Suppressor macrophage (primary cell): Measurements from ENCODE around the gene REPIN1.
A peak's percentile ranks its signal among the peaks of the same experiment; 100 is the strongest.
"Not testable (repeated sequence)": the region's sequence is repeated elsewhere in the genome, so short reads cannot be mapped to it uniquely, and the experiment has no call there.

Experiments
- DNase-seq, 4 experiments: peaks; one replicate each; pipeline ENCODE4 v3.0.0-alpha.2; 2020 to 2022

The REPIN1 gene

GRCh38 chr7:150376560-150376959, 7.9 kb downstream of the REPIN1 start:
- no peak for DNase-seq

- peak; percentile 48 to 63 (median 62) for DNase-seq
These were observed 8.6 kb downstream of the REPIN1 start for GRCh38 chr7:150377196-150377595.

GRCh38 chr7:150377635-150378034, 9.0 kb downstream of the REPIN1 start:
- no peak for DNase-seq

- DNase-seq = peak; percentile 32 to 65 (median 49)
These were observed 9.7 kb downstream of the REPIN1 start for GRCh38 chr7:150378115-150378852.

- peak; percentile 96 to 99 (median 98) for DNase-seq
These were observed 10.3 kb downstream of the REPIN1 start, which contains the start of gene ZNF775 for GRCh38 chr7:150378853-150379440. ZNF775 (plus strand) TSS chr7:150379330; CDS start chr7:150388471, 9,141 bp downstream.

- DNase-seq = peak; percentile 14 to 54 (median 30)
These were observed 11.1 kb downstream of the REPIN1 start for GRCh38 chr7:150379441-150380379.

GRCh38 chr7:150380463-150380862, 11.8 kb downstream of the REPIN1 start:
- DNase-seq = no peak

GRCh38 chr7:150381096-150381495, 12.5 kb downstream of the REPIN1 start:
- no peak for DNase-seq

GRCh38 chr7:150381785-150382122, 13.1 kb downstream of the REPIN1 start:
- DNase-seq = no peak

GRCh38 chr7:150382123-150382843, 13.7 kb downstream of the REPIN1 start:
- no peak for DNase-seq

GRCh38 chr7:150382844-150383225, 14.2 kb downstream of the REPIN1 start:
- DNase-seq = no peak

- DNase-seq = no peak
These were observed 15.2 kb downstream of the REPIN1 start for GRCh38 chr7:150383710-150384397.

- peak; percentile 28 to 73 (median 64) for DNase-seq
These were observed 16.0 kb downstream of the REPIN1 start for GRCh38 chr7:150384406-150385301.

- DNase-seq = no peak
These were observed 16.7 kb downstream of the REPIN1 start for GRCh38 chr7:150385302-150385723.

- not testable (repeated sequence) for DNase-seq
These were observed 17.3 kb downstream of the REPIN1 start for GRCh38 chr7:150385884-150386283.

GRCh38 chr7:150388306-150388705, 19.7 kb downstream of the REPIN1 start:
- no peak for DNase-seq

- peak; percentile 50 to 76 (median 63) for DNase-seq
These were observed 20.3 kb downstream of the REPIN1 start for GRCh38 chr7:150388709-150389531.

GRCh38 chr7:150389532-150389816, 20.9 kb downstream of the REPIN1 start:
- no peak for DNase-seq

- DNase-seq = no peak
These were observed 21.6 kb downstream of the REPIN1 start for GRCh38 chr7:150390205-150390604.

- DNase-seq = no peak
These were observed 24.7 kb downstream of the REPIN1 start for GRCh38 chr7:150393325-150393724.
